Right lobe of liver (tissue), 4 donors: ENCODE data around the gene HINT2.

Experiments used
- POLR2A ChIP-seq: fragments of 450-650 bp; IDR thresholded peaks from one replicate; pipeline ENCODE4 v1.6.1; 2017; ENCODE audit warnings: antibody characterized with exemption, mild to moderate bottlenecking
- TF ChIP-seq, protein P1 (sequence below), 4 donors: fragments of 200-600 bp in 3 of 4; fragments of 450-650 bp in 1 of 4; IDR thresholded peaks; one replicate each; pipeline versions ENCODE4 v1.5.1 to v1.8.0; 2016 to 2022; ENCODE audit warnings: antibody characterized with exemption in 4 of 4, mild to moderate bottlenecking in 2 of 4
- donor health status: DM: no; HTN: no; CAD: no.
- donor health status: DM: no; HTN: no; CAD: no.
- donor health status: DM: no; HTN: yes; CAD: no.

DNA sequence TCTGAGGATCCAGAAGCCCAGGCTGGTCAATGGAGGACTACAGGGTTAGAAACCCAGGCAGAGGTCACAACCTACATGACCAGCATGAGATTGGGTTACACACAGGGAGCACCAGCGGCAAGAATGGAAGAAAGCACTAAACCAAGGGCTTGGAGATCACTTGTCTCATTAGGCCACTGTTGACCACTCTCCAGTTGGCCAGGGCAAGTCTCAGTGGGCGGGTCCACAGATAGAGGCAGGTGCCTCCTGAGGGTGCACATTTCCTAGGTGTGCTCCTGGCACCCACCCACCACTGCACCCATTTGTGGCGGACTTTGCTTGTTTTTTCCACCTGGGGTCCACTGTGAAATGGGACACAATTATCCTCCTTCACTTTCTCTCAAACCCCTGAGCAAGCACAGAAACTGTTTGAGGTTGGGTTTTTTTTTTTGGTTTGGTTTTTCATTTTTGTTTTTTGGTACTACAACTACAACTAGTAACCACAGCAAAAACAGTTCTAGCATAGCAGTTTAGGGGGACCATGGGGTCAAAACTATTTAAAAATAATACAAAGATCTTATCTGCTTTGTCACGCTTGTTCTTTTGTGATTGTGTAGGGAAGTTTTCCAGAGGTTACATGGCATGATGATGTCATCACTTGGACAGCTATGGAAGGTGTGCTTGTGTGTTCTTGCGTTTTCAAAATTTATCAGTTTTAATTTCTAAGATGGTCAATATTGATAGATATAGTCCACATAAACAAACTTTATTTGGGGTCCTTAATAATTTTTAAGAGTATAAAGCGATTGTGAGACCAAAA lies 17.3 kb downstream of the HINT2 start:
- TF ChIP-seq, protein P1, sequence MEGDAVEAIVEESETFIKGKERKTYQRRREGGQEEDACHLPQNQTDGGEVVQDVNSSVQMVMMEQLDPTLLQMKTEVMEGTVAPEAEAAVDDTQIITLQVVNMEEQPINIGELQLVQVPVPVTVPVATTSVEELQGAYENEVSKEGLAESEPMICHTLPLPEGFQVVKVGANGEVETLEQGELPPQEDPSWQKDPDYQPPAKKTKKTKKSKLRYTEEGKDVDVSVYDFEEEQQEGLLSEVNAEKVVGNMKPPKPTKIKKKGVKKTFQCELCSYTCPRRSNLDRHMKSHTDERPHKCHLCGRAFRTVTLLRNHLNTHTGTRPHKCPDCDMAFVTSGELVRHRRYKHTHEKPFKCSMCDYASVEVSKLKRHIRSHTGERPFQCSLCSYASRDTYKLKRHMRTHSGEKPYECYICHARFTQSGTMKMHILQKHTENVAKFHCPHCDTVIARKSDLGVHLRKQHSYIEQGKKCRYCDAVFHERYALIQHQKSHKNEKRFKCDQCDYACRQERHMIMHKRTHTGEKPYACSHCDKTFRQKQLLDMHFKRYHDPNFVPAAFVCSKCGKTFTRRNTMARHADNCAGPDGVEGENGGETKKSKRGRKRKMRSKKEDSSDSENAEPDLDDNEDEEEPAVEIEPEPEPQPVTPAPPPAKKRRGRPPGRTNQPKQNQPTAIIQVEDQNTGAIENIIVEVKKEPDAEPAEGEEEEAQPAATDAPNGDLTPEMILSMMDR (IDR thresholded peaks at IDR 0.05) = no peak
- no peak for TF ChIP-seq POLR2A
